Measurements from ENCODE around the gene CDH13. TPM values are rescaled to one million over a fixed set of nuclear protein-coding genes. Genes with fewer than 3 reads are reported as not detected.

CDH13 gene
- total and polyA plus RNA-seq, 2 donors (not counting 1 experiment from before 2014, with no cell fraction given), result 27.6 to 96.7 TPM

DNA sequence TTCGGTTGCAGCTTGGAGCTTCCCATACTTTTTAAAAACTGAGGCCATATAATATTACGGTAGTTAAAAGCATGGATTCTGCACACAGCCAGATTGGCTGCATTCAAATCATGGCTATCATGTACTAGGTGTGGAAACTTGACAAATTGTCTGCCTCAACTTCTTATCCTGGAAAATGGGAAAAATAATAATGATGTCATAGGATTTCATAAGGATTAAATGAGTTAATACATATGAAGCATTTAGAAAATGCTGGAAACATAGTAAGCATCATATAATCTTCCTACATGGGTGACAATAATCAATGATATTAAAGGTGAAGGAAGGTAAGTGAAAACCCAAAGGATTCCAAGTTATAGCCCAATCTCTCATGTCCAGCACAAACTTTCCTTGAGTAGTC lies 592.5 kb downstream of the CDH13 start:
- Histone ChIP-seq H3K9me3 (ENCODE audit: control insufficient read depth, insufficient read depth, low read depth, low read length) (no peaks in the 10 kb centered on the region), H3K4me2 (ENCODE audit: extremely low read depth, insufficient read depth, low read length) (no peak overlapping the region), H3K9ac (ENCODE audit: insufficient read depth, low read length) (no peak overlapping the region), H3K4me3 (replicated peaks in 1 of 4; ENCODE audit: control extremely low read depth in 1 of 4, insufficient read depth in 1 of 4, low read depth in 3 of 4, low read length in 4 of 4) (no peak overlapping the region), H3K27me3 (ENCODE audit: control insufficient read depth, insufficient read depth, low read length) (no peaks in the 10 kb centered on the region), H2AFZ (ENCODE audit: low read length) (no peak overlapping the region), H3K27ac (ENCODE audit: insufficient read depth, low read length) (no peak overlapping the region), H3K4me1 (ENCODE audit: control insufficient read depth, extremely low read depth, insufficient read depth, low read length) (no peaks in the 10 kb centered on the region), H3K36me3 (ENCODE audit: control insufficient read depth, insufficient read depth, low read length) (no peaks in the 10 kb centered on the region), H4K20me1 (ENCODE audit: control insufficient read depth, extremely low read depth, insufficient read depth, low read length) (no peaks in the 10 kb centered on the region), H3K79me2 (ENCODE audit: control insufficient read depth, insufficient read depth, low read length) (no peaks in the 10 kb centered on the region)
- TF ChIP-seq EZH2 (IDR thresholded peaks at IDR 0.05; ENCODE audit: low read length, missing control alignments), result no peak
- TF ChIP-seq, protein P1, sequence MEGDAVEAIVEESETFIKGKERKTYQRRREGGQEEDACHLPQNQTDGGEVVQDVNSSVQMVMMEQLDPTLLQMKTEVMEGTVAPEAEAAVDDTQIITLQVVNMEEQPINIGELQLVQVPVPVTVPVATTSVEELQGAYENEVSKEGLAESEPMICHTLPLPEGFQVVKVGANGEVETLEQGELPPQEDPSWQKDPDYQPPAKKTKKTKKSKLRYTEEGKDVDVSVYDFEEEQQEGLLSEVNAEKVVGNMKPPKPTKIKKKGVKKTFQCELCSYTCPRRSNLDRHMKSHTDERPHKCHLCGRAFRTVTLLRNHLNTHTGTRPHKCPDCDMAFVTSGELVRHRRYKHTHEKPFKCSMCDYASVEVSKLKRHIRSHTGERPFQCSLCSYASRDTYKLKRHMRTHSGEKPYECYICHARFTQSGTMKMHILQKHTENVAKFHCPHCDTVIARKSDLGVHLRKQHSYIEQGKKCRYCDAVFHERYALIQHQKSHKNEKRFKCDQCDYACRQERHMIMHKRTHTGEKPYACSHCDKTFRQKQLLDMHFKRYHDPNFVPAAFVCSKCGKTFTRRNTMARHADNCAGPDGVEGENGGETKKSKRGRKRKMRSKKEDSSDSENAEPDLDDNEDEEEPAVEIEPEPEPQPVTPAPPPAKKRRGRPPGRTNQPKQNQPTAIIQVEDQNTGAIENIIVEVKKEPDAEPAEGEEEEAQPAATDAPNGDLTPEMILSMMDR (conservative IDR thresholded peaks at IDR 0.05 in 1 of 2, IDR thresholded peaks at IDR 0.05 in 1 of 2; ENCODE audit: low read depth in 1 of 2, low read length in 2 of 2), result no peak
- DNase-seq (ENCODE audit: low read depth in 2 of 2), result no peak

DNA sequence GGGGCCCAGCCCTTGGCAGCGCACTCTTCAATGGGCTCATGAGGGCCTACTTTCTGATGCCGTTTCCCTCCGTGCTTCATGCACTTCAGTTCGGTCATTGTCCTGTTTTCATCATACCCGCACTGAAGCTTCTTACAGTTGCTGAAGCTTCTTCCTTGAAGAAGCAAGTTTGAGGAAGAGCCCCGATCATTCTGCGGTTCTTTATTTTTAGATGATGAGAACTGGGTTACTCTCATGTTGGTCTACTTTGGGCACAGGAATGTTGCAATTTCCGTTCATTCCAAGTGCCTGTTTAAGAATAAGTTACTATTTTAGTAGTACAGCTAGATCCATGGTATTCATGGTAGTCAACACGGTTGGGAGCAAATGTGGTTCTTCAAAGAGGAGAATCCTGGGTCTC lies 593.3 kb downstream of the CDH13 start:
- H3K9me3 ChIP-seq (ENCODE audit: control insufficient read depth, insufficient read depth, low read depth, low read length), result no peaks in the 10 kb centered on the region
- no peak overlapping the region for H3K27ac ChIP-seq (ENCODE audit: insufficient read depth, low read length)
- H3K4me2 ChIP-seq (ENCODE audit: extremely low read depth, insufficient read depth, low read length), result no peak overlapping the region
- H3K36me3 ChIP-seq (ENCODE audit: control insufficient read depth, insufficient read depth, low read length), result no peaks in the 10 kb centered on the region
- TF ChIP-seq, protein P1 (conservative IDR thresholded peaks at IDR 0.05 in 1 of 2, IDR thresholded peaks at IDR 0.05 in 1 of 2; ENCODE audit: low read depth in 1 of 2, low read length in 2 of 2), result no peak
- no peak for TF ChIP-seq EZH2 (IDR thresholded peaks at IDR 0.05; ENCODE audit: low read length, missing control alignments)
- DNase-seq (ENCODE audit: low read depth in 2 of 2), result no peak
- no peak overlapping the region for H2AFZ ChIP-seq (ENCODE audit: low read length)
- no peaks in the 10 kb centered on the region for H3K79me2 ChIP-seq (ENCODE audit: control insufficient read depth, insufficient read depth, low read length)
- H3K4me3 ChIP-seq (replicated peaks in 1 of 4; ENCODE audit: control extremely low read depth in 1 of 4, insufficient read depth in 1 of 4, low read depth in 3 of 4, low read length in 4 of 4), result no peak overlapping the region
- no peaks in the 10 kb centered on the region for H4K20me1 ChIP-seq (ENCODE audit: control insufficient read depth, extremely low read depth, insufficient read depth, low read length)
- H3K9ac ChIP-seq (ENCODE audit: insufficient read depth, low read length), result no peak overlapping the region
- no peaks in the 10 kb centered on the region for H3K4me1 ChIP-seq (ENCODE audit: control insufficient read depth, extremely low read depth, insufficient read depth, low read length)
- no peaks in the 10 kb centered on the region for H3K27me3 ChIP-seq (ENCODE audit: control insufficient read depth, insufficient read depth, low read length)

DNA sequence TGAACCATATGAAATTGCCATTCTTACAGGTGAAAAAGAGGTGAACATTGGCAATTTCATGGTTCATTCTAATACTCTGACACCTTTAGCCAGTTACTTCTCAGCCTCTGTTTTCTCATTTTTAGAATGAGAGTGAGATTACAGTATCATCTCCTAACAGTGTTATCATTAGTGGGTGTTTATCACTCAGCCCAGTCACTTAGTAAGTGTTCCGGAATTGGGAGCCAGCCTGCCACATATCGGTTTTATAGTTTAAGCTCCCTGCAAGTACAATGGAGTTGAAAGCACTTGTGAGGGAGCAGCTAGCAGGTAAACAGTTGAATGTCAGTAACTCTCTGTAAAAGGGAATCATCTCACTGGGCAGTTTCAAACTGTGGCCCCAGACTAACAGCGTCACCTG lies 597.9 kb downstream of the CDH13 start:
- TF ChIP-seq, protein P1 (conservative IDR thresholded peaks at IDR 0.05 in 1 of 2, IDR thresholded peaks at IDR 0.05 in 1 of 2; ENCODE audit: low read depth in 1 of 2, low read length in 2 of 2), result no peak
- TF ChIP-seq EZH2 (IDR thresholded peaks at IDR 0.05; ENCODE audit: low read length, missing control alignments), result no peak

More for the DNA sequence above, 597.9 kb downstream of the CDH13 start:
- no peak for DNase-seq (ENCODE audit: low read depth in 2 of 2)
- no peaks in the 10 kb centered on the region for H3K4me1 ChIP-seq (ENCODE audit: control insufficient read depth, extremely low read depth, insufficient read depth, low read length)
- H3K27ac ChIP-seq (ENCODE audit: insufficient read depth, low read length), result no peak overlapping the region
- H3K4me2 ChIP-seq (ENCODE audit: extremely low read depth, insufficient read depth, low read length), result no peak overlapping the region
- H3K27me3 ChIP-seq (ENCODE audit: control insufficient read depth, insufficient read depth, low read length), result no peaks in the 10 kb centered on the region
- H4K20me1 ChIP-seq (ENCODE audit: control insufficient read depth, extremely low read depth, insufficient read depth, low read length), result no peaks in the 10 kb centered on the region
- no peak overlapping the region for H2AFZ ChIP-seq (ENCODE audit: low read length)
- H3K36me3 ChIP-seq (ENCODE audit: control insufficient read depth, insufficient read depth, low read length), result no peaks in the 10 kb centered on the region
- no peaks in the 10 kb centered on the region for H3K9me3 ChIP-seq (ENCODE audit: control insufficient read depth, insufficient read depth, low read depth, low read length)
- no peak overlapping the region for H3K9ac ChIP-seq (ENCODE audit: insufficient read depth, low read length)
- H3K79me2 ChIP-seq (ENCODE audit: control insufficient read depth, insufficient read depth, low read length), result no peaks in the 10 kb centered on the region
- H3K4me3 ChIP-seq (replicated peaks in 1 of 4; ENCODE audit: control extremely low read depth in 1 of 4, insufficient read depth in 1 of 4, low read depth in 3 of 4, low read length in 4 of 4), result no peak overlapping the region

Measured in fibroblast of lung (primary cell).